ENCODE data around the gene ASCC3.
"Not testable (repeated sequence)": the region's sequence is repeated elsewhere in the genome, so short reads cannot be mapped to it uniquely, and the experiment has no call there.

ASCC3 gene

GRCh38 chr6:100883347-100883746 lies 2.2 kb upstream of the ASCC3 start:
- DNase-seq (ENCODE audit: low read depth, low spot score) = no peak

GRCh38 chr6:100881707-100882040 lies 545 bp upstream of the ASCC3 start:
- peak; percentile 13 for DNase-seq (ENCODE audit: low read depth, low spot score)

GRCh38 chr6:100880149-100880852 lies 828 bp downstream of the ASCC3 start:
- DNase-seq (ENCODE audit: low read depth, low spot score) = no peak

GRCh38 chr6:100879317-100879716 lies 1.8 kb downstream of the ASCC3 start:
- DNase-seq (ENCODE audit: low read depth, low spot score) = no peak

GRCh38 chr6:100877851-100878250 lies 3.3 kb downstream of the ASCC3 start:
- DNase-seq (ENCODE audit: low read depth, low spot score) = no peak

GRCh38 chr6:100876251-100876650 lies 4.9 kb downstream of the ASCC3 start:
- DNase-seq (ENCODE audit: low read depth, low spot score) = no peak

GRCh38 chr6:100865525-100865924 lies 15.6 kb downstream of the ASCC3 start:
- no peak for DNase-seq (ENCODE audit: low read depth, low spot score)

GRCh38 chr6:100862063-100862462 lies 19.1 kb downstream of the ASCC3 start:
- no peak for DNase-seq (ENCODE audit: low read depth, low spot score)

GRCh38 chr6:100856146-100856545 lies 25.0 kb downstream of the ASCC3 start:
- no peak for DNase-seq (ENCODE audit: low read depth, low spot score)

- no peak for DNase-seq (ENCODE audit: low read depth, low spot score)
Observed at GRCh38 chr6:100851819-100852218, 29.3 kb downstream of the ASCC3 start.

GRCh38 chr6:100850174-100850573 lies 31.0 kb downstream of the ASCC3 start:
- DNase-seq (ENCODE audit: low read depth, low spot score) = no peak

GRCh38 chr6:100846276-100846675 lies 34.9 kb downstream of the ASCC3 start:
- no peak for DNase-seq (ENCODE audit: low read depth, low spot score)

- DNase-seq (ENCODE audit: low read depth, low spot score) = no peak
Observed at GRCh38 chr6:100845676-100846075, 35.5 kb downstream of the ASCC3 start.

GRCh38 chr6:100839419-100839818 lies 41.7 kb downstream of the ASCC3 start:
- no peak for DNase-seq (ENCODE audit: low read depth, low spot score)

- no peak for DNase-seq (ENCODE audit: low read depth, low spot score)
Observed at GRCh38 chr6:100838011-100838410, 43.1 kb downstream of the ASCC3 start.

- DNase-seq (ENCODE audit: low read depth, low spot score) = no peak
Observed at GRCh38 chr6:100833972-100834574, 47.1 kb downstream of the ASCC3 start.

GRCh38 chr6:100829077-100829595 lies 52.0 kb downstream of the ASCC3 start:
- DNase-seq (ENCODE audit: low read depth, low spot score) = not testable (repeated sequence)

GRCh38 chr6:100823041-100823440 lies 58.1 kb downstream of the ASCC3 start:
- no peak for DNase-seq (ENCODE audit: low read depth, low spot score)

- DNase-seq (ENCODE audit: low read depth, low spot score) = no peak
Observed at GRCh38 chr6:100818066-100818465, 63.1 kb downstream of the ASCC3 start.

GRCh38 chr6:100810015-100810414 lies 71.1 kb downstream of the ASCC3 start:
- DNase-seq (ENCODE audit: low read depth, low spot score) = no peak

GRCh38 chr6:100809346-100809745 lies 71.8 kb downstream of the ASCC3 start:
- DNase-seq (ENCODE audit: low read depth, low spot score) = no peak

- DNase-seq (ENCODE audit: low read depth, low spot score) = no peak
Observed at GRCh38 chr6:100808638-100809275, 72.4 kb downstream of the ASCC3 start.

- DNase-seq (ENCODE audit: low read depth, low spot score) = no peak
Observed at GRCh38 chr6:100806296-100806695, 74.8 kb downstream of the ASCC3 start.
